Stomach (tissue), 9 donors: ENCODE measurements around the gene ERRFI1. TPM values are rescaled to one million over a fixed set of nuclear protein-coding genes. Genes with fewer than 3 reads are reported as not detected.
A peak's percentile ranks its signal among the peaks of the same experiment; 100 is the strongest.

Experiments
- DNase-seq, 2 donors: peaks; one replicate each; pipeline versions ENCODE4 v3.0.0 to v3.0.0-alpha.2; 2013 to 2019
- H3K27ac ChIP-seq, 5 donors: fragments of 200-600 bp in 4 of 5; sonication (generic) in 4 of 5; one replicate each; pipeline ENCODE4 v1.5.1; 2013 to 2019; ENCODE audit warnings: mild to moderate bottlenecking in 1 of 5, moderate library complexity in 1 of 5
- H3K27me3 ChIP-seq, 3 donors: fragments of 200-600 bp; sonication (generic); one replicate each; pipeline ENCODE4 v1.5.1; 2017 to 2019; ENCODE audit warnings: mixed run types in 1 of 3
- H3K36me3 ChIP-seq, 4 donors: fragments of 200-600 bp; sonication (generic); 1 replicate in 3 of 4; 2 replicates in 1 of 4; pipeline ENCODE4 v1.5.1; 2016 to 2019
- H3K4me1 ChIP-seq, 4 donors: fragments of 200-600 bp; sonication (generic); one replicate each; pipeline ENCODE4 v1.5.1; 2016 to 2019
- H3K4me3 ChIP-seq, 4 donors: fragments of 200-600 bp; sonication (generic) in 3 of 4; one replicate each; pipeline ENCODE4 v1.5.1; 2016 to 2019; ENCODE audit warnings: mild to moderate bottlenecking in 1 of 4
- H3K9me3 ChIP-seq, 4 donors: fragments of 200-600 bp; sonication (generic); one replicate each; pipeline ENCODE4 v1.5.1; 2016 to 2019
- EP300 ChIP-seq: sonication (generic); formaldehyde crosslinking; IDR thresholded peaks from one replicate; pipeline ENCODE4 v1.6.1; 2017; ENCODE audit warnings: antibody characterized with exemption
- POLR2A ChIP-seq, 4 donors: fragments of 450-650 bp; IDR thresholded peaks; one replicate each; pipeline ENCODE4 v1.6.1; 2016; ENCODE audit warnings: antibody characterized with exemption in 4 of 4, control low read depth in 2 of 4, mild to moderate bottlenecking in 1 of 4, moderate library complexity in 1 of 4
- POLR2AphosphoS5 ChIP-seq, 3 donors: sonication (generic); formaldehyde crosslinking; IDR thresholded peaks; one replicate each; pipeline ENCODE4 v1.6.1; 2016; ENCODE audit warnings: antibody characterized with exemption in 3 of 3
- WGBS, 5 donors: extraction: QIAGEN DNeasy Blood & Tissue Kit in 3 of 5; methylation state at CpG; one replicate each; pipeline versions ENCODE4 v1.1.5 to v1.1.7; 2013 to 2018; 5-methylcytosine and 5-hydroxymethylcytosine counted together
- intact Hi-C: fragments of 100-400 bp; cut with DNase I; formaldehyde crosslinking; loops from one replicate; pipeline ENCODE4 v1.15.1; 2023; ENCODE audit warnings: low total_unique reads
- polyA plus RNA-seq, 3 donors: library from polyadenylated mRNA; stranded (reverse); fragments of 200-250 nt; gene quantifications; one replicate each; pipeline ENCODE4 v1.2.3, GENCODE V29; 2013
- total RNA-seq, 5 donors: library from RNA; depleted of rRNA; stranded (reverse); fragments of >200 nt; gene quantifications; one replicate each; pipeline versions ENCODE4 v1.1.0 to v1.2.3, GENCODE V29; 2014 to 2016
- TF ChIP-seq, protein P1 (sequence below), 7 experiments: fragments of 450-650 bp in 4 of 7; fragments of 200-600 bp in 3 of 7; sonication (generic) in 3 of 7; IDR thresholded peaks; one replicate each; pipeline ENCODE4 v1.5.1; 2016 to 2019; ENCODE audit warnings: antibody characterized with exemption in 7 of 7, control low read depth in 2 of 7, mild to moderate bottlenecking in 1 of 7
- donor health status: healthy with polysubstance abuse.
- donor health status: Bipolar disorder and iron deficiency.
- donor health status: healthy.

Gene ERRFI1
- total and polyA plus RNA-seq, 8 donors: 3.5 to 201 (median 58.5) TPM

DNA sequence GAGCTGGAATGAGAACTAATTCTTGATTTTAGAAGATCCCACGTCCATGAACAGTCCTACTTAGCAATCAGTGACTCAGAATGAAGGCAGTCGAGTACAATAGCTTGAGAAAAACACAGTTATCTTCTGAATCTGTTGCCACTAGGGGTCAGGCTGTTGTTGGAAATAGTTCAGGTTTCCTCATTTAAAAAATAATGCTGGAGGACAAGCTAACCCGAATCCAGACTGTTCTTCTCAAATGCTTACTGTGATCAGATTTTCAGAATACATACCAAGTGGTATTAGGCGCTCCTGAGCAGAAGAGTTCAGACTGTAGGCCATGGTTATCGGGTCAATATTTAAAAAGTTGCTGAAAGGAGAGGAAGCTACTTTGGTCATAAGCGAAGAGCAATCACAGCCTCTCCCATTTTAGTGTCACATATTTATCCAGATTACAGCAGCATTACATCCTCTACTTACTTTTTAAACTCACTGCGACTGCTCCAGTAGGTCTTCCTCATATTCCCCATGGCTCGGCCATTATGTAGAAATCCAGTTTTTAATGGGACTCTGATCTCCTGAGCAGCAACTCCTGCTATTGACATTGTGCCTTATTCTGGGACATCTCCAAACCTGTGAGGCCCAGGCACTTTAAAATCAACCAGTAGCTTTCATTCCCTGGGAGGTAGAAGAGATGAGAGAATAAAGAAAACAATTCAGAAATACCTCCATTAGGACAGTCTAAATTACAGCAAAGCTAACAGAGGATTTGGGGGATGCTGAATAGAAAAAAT lies 10.9 kb downstream of the ERRFI1 start:
- Histone ChIP-seq H3K9me3 (no peaks in the 10 kb centered on the region), H3K27ac (peak overlapping the region; percentile 55 to 98 (median 72)), H3K4me1 (peaks cover 45 to 87% (median 61%) of the 10 kb centered on the region in 4 donors), H3K4me3 (peak overlapping the region in 1 of 4 donors; percentile 26), H3K36me3 (peaks cover 35 to 51% (median 44%) of the 10 kb centered on the region in 4 donors), H3K27me3 (no peaks in the 10 kb centered on the region)
- WGBS, 5 donors: 15 to 22% (median 20%) methylated on average over 8 of the region's 8 CpGs
- DNase-seq: peak in 1 of 2 donors; percentile 90
- intact Hi-C loops: no loop called here
- TF ChIP-seq EP300: no peak
- TF ChIP-seq, protein P1, sequence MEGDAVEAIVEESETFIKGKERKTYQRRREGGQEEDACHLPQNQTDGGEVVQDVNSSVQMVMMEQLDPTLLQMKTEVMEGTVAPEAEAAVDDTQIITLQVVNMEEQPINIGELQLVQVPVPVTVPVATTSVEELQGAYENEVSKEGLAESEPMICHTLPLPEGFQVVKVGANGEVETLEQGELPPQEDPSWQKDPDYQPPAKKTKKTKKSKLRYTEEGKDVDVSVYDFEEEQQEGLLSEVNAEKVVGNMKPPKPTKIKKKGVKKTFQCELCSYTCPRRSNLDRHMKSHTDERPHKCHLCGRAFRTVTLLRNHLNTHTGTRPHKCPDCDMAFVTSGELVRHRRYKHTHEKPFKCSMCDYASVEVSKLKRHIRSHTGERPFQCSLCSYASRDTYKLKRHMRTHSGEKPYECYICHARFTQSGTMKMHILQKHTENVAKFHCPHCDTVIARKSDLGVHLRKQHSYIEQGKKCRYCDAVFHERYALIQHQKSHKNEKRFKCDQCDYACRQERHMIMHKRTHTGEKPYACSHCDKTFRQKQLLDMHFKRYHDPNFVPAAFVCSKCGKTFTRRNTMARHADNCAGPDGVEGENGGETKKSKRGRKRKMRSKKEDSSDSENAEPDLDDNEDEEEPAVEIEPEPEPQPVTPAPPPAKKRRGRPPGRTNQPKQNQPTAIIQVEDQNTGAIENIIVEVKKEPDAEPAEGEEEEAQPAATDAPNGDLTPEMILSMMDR (IDR thresholded peaks at IDR 0.05): peak in 4 of 7 experiments; percentile 31 to 65 (median 52)
- no peak for TF ChIP-seq POLR2A (IDR thresholded peaks at IDR 0.05)
- peak; percentile 16 to 68 (median 42) for TF ChIP-seq POLR2AphosphoS5 (IDR thresholded peaks at IDR 0.05)

GRCh38 chr1:8014381-8014988 lies 11.6 kb downstream of the ERRFI1 start:
- intact Hi-C loops: no loop called here
- H3K4me1 ChIP-seq: peaks cover 44 to 80% (median 55%) of the 10 kb centered on the region in 4 donors
- TF ChIP-seq, protein P1 (IDR thresholded peaks at IDR 0.05): no peak
- TF ChIP-seq POLR2A (IDR thresholded peaks at IDR 0.05) (no peak), EP300 (no peak), POLR2AphosphoS5 (IDR thresholded peaks at IDR 0.05) (no peak)
- no peak overlapping the region for H3K4me3 ChIP-seq
- WGBS, 5 donors: 68 to 83% (median 75%) methylated on average over 10 of the region's 10 CpGs
- peak overlapping the region in 4 of 5 donors; percentile 62 to 98 (median 76) for H3K27ac ChIP-seq
- DNase-seq: no peak
- no peaks in the 10 kb centered on the region for H3K27me3 ChIP-seq
- peaks cover 35 to 58% (median 52%) of the 10 kb centered on the region in 4 donors for H3K36me3 ChIP-seq
- H3K9me3 ChIP-seq: no peaks in the 10 kb centered on the region

DNA sequence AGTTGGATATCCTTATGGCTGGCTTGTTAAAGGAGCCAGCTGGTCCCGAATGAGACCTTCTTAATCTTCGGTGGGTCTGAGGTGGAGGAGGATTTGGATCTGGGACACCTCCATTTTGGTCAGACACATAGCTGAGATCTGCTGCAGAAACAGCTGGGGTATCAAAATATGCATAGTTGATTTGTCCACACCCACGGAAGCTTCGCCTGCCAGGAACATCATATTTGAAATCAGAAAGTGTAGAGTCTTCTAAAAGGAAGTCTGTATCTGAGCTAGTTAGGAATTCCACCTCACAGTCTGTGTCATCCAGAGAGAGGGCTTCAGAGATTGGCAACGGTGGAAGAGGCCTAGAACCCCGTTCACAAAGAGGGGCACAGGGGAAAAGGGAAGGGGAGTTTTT lies 12.3 kb downstream of the ERRFI1 start:
- H3K36me3 ChIP-seq: peaks cover 42 to 65% (median 59%) of the 10 kb centered on the region in 4 donors
- 71 to 82% (median 75%) methylated on average over 6 of the region's 6 CpGs for WGBS, 5 donors
- peaks cover 37 to 73% (median 49%) of the 10 kb centered on the region in 4 donors for H3K4me1 ChIP-seq
- DNase-seq: no peak
- TF ChIP-seq POLR2AphosphoS5 (IDR thresholded peaks at IDR 0.05) (no peak), POLR2A (IDR thresholded peaks at IDR 0.05) (no peak), EP300 (no peak)
- TF ChIP-seq, protein P1 (IDR thresholded peaks at IDR 0.05): no peak
- H3K27me3 ChIP-seq: no peaks in the 10 kb centered on the region
- no peaks in the 10 kb centered on the region for H3K9me3 ChIP-seq
- H3K4me3 ChIP-seq: no peak overlapping the region
- intact Hi-C loops: no loop called here
- peak overlapping the region in 2 of 5 donors; percentile 7 to 80 for H3K27ac ChIP-seq

- TF ChIP-seq EP300: no peak
- TF ChIP-seq POLR2AphosphoS5 (IDR thresholded peaks at IDR 0.05): peak in 1 of 3 donors; percentile 50
- intact Hi-C loops: no loop called here
- H3K36me3 ChIP-seq: peaks cover 42 to 69% (median 61%) of the 10 kb centered on the region in 4 donors
- no peak for DNase-seq
- H3K4me3 ChIP-seq: no peak overlapping the region
- H3K4me1 ChIP-seq: peaks cover 33 to 69% (median 45%) of the 10 kb centered on the region in 4 donors
- H3K27me3 ChIP-seq: no peaks in the 10 kb centered on the region
- 86 to 90% (median 88%) methylated on average over 11 of the region's 11 CpGs for WGBS, 5 donors
- no peaks in the 10 kb centered on the region for H3K9me3 ChIP-seq
- H3K27ac ChIP-seq: peak overlapping the region in 1 of 5 donors; percentile 7
These were observed 12.7 kb downstream of the ERRFI1 start for GRCh38 chr1:8013399-8013798.
